Loucy (cell line): Measurements from ENCODE around the gene DEPDC5.

Experiments used
- EZH2phosphoT487 ChIP-seq: fragments of 200-600 bp; IDR thresholded peaks from 2 replicates; pipeline ENCODE4 v1.6.1; 2018; ENCODE audit warnings: antibody characterized with exemption, mild to moderate bottlenecking, moderate library complexity, borderline replicate concordance
- TF ChIP-seq, protein P1 (sequence below): fragments of 200-600 bp; sonication (generic); conservative IDR thresholded peaks from 2 replicates; pipeline ENCODE4 v1.5.1; 2014; ENCODE audit warnings: mild to moderate bottlenecking, antibody characterized with exemption, low read length

DNA sequence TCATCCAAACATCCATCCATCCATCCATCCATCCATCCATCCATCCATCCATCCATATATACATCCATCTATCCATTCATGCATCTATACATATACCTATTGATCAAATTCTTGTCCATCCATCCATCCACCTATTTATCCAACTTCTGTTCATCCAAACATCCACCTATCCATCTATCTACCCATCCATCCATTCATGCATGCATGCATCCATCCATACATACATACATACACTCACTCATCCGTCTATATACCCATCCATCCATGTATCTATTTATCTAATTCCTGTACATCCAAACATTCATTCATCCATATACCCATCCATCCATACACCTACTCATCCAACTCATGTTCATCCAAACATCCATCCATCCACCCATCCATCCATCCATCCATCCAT is 171.2 kb downstream of the DEPDC5 start:
- TF ChIP-seq, protein P1, sequence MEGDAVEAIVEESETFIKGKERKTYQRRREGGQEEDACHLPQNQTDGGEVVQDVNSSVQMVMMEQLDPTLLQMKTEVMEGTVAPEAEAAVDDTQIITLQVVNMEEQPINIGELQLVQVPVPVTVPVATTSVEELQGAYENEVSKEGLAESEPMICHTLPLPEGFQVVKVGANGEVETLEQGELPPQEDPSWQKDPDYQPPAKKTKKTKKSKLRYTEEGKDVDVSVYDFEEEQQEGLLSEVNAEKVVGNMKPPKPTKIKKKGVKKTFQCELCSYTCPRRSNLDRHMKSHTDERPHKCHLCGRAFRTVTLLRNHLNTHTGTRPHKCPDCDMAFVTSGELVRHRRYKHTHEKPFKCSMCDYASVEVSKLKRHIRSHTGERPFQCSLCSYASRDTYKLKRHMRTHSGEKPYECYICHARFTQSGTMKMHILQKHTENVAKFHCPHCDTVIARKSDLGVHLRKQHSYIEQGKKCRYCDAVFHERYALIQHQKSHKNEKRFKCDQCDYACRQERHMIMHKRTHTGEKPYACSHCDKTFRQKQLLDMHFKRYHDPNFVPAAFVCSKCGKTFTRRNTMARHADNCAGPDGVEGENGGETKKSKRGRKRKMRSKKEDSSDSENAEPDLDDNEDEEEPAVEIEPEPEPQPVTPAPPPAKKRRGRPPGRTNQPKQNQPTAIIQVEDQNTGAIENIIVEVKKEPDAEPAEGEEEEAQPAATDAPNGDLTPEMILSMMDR: no peak
- no peak for TF ChIP-seq EZH2phosphoT487
